ENCODE measurements around the gene CXADR.

- no peak for TF ChIP-seq TAF1 (conservative IDR thresholded peaks at IDR 0.05)
- no peak for TF ChIP-seq CTCF (IDR thresholded peaks at IDR 0.05; ENCODE audit: low read depth, low read length, missing input control)
- TF ChIP-seq RXRA (IDR thresholded peaks at IDR 0.05): peak in 1 of 2 donors; percentile 34
- no peak for TF ChIP-seq EGR1 (IDR thresholded peaks at IDR 0.05; ENCODE audit: low read depth in 2 of 2)
- TF ChIP-seq ATF3 (IDR thresholded peaks at IDR 0.05): no peak
- no peak for TF ChIP-seq FOXA1 (IDR thresholded peaks at IDR 0.05)
- TF ChIP-seq MAX (IDR thresholded peaks at IDR 0.05): peak; percentile 19
- TF ChIP-seq HNF4G (IDR thresholded peaks at IDR 0.05): no peak
- peak in 1 of 2 donors; percentile 17 for TF ChIP-seq GABPA (IDR thresholded peaks at IDR 0.05 in 1 of 2, conservative IDR thresholded peaks at IDR 0.05 in 1 of 2)
- no peak for TF ChIP-seq JUND (IDR thresholded peaks at IDR 0.05)
- no peak for TF ChIP-seq ZBTB33 (IDR thresholded peaks at IDR 0.05)
These were observed 45.5 kb upstream of the CXADR start for GRCh38 chr21:17467392-17467791.
